Neural progenitor cell (in vitro differentiated cells): ENCODE measurements around the gene DOK4. TPM values are rescaled to one million over a fixed set of nuclear protein-coding genes. Genes with fewer than 3 reads are reported as not detected.
A peak's percentile ranks its signal among the peaks of the same experiment; 100 is the strongest.

Experiments used
- DNase-seq: peaks from one replicate; pipeline ENCODE4 v3.0.0-alpha.2; 2016; ENCODE audit warnings: low spot score
- H2AFZ ChIP-seq: fragments of 200-600 bp; sonication (generic); replicated peaks from 2 replicates; pipeline ENCODE4 v1.6.1; 2016; ENCODE audit warnings: antibody characterized with exemption
- H3F3A ChIP-seq: fragments of 200-600 bp; sonication (generic); 2 replicates; pipeline ENCODE4 v1.6.1; 2016; ENCODE audit warnings: antibody characterized with exemption, low read depth
- H3K27ac ChIP-seq: fragments of 200-600 bp; sonication (generic); 2 replicates; pipeline ENCODE4 v1.5.1; 2016; ENCODE audit warnings: mild to moderate bottlenecking
- H3K27me3 ChIP-seq: fragments of 200-600 bp; sonication (generic); 2 replicates; pipeline ENCODE4 v1.6.1; 2016; ENCODE audit warnings: mild to moderate bottlenecking, moderate library complexity
- H3K36me3 ChIP-seq: fragments of 200-600 bp; sonication (generic); 2 replicates; pipeline ENCODE4 v1.5.1; 2016
- H3K4me1 ChIP-seq: fragments of 200-600 bp; sonication (generic); 2 replicates; pipeline ENCODE4 v1.6.1; 2016; ENCODE audit warnings: mixed run types
- H3K4me2 ChIP-seq: fragments of 200-600 bp; sonication (generic); 2 replicates; pipeline ENCODE4 v1.6.1; 2016
- H3K4me3 ChIP-seq: fragments of 200-600 bp; sonication (generic); 2 replicates; pipeline ENCODE4 v1.5.1; 2016
- H3K79me2 ChIP-seq: fragments of 200-600 bp; sonication (generic); 2 replicates; pipeline ENCODE4 v1.6.1; 2016; ENCODE audit warnings: low read depth
- H3K9ac ChIP-seq: fragments of 200-600 bp; sonication (generic); 2 replicates; pipeline ENCODE4 v1.6.1; 2016
- H3K9me3 ChIP-seq: fragments of 200-600 bp; sonication (generic); 2 replicates; pipeline ENCODE4 v1.5.1; 2016; ENCODE audit warnings: low read depth
- H4K20me1 ChIP-seq: fragments of 200-600 bp; sonication (generic); 2 replicates; pipeline ENCODE4 v1.6.1; 2016; ENCODE audit warnings: low read depth
- H3K27ac Mint-ChIP-seq: 3 replicates; pipeline ENCODE4 v1.8.0; 2021; ENCODE audit warnings: mixed read lengths
- H3K27me3 Mint-ChIP-seq: 2 replicates; pipeline ENCODE4 v1.8.0; 2022; ENCODE audit warnings: low read depth, mild to moderate bottlenecking, inconsistent platforms, moderate library complexity, mixed read lengths; ENCODE audit not compliant: insufficient read depth
- H3K36me3 Mint-ChIP-seq: 3 replicates; pipeline ENCODE4 v1.8.0; 2021; ENCODE audit warnings: mixed read lengths
- H3K4me1 Mint-ChIP-seq: 3 replicates; pipeline ENCODE4 v1.8.0; 2021; ENCODE audit warnings: mixed read lengths
- H3K4me3 Mint-ChIP-seq: 3 replicates; pipeline ENCODE4 v1.8.0; 2021; ENCODE audit warnings: mild to moderate bottlenecking, moderate library complexity, mixed read lengths
- H3K9me3 Mint-ChIP-seq: 3 replicates; pipeline ENCODE4 v1.8.0; 2020; ENCODE audit warnings: mixed read lengths
- CTCF ChIP-seq: fragments of 200-600 bp; sonication (generic); IDR thresholded peaks from 2 replicates; pipeline ENCODE4 v1.5.1; 2017; ENCODE audit warnings: antibody characterized with exemption, mild to moderate bottlenecking
- EZH2 ChIP-seq: fragments of 200-600 bp; sonication (generic); IDR thresholded peaks from 2 replicates; pipeline ENCODE4 v1.6.1; 2017; ENCODE audit warnings: antibody characterized with exemption, mild to moderate bottlenecking, moderate library complexity
- EZH2phosphoT487 ChIP-seq: fragments of 200-600 bp; sonication (generic); IDR thresholded peaks from 2 replicates; pipeline ENCODE4 v1.6.1; 2017; ENCODE audit warnings: antibody characterized with exemption
- total RNA-seq: library from RNA; depleted of rRNA; stranded (reverse); fragments of >200 nt; gene quantifications from 2 replicates; pipeline ENCODE4 v1.2.3, GENCODE V29; 2015; ENCODE audit warnings: low replicate concordance

The DOK4 gene
- total RNA-seq, 1 donor from 2014 or later, result 10.5 TPM

- DNase-seq, result no peak
- TF ChIP-seq EZH2 (no peak), CTCF (no peak), EZH2phosphoT487 (no peak)
- Histone ChIP-seq H3F3A (peaks cover 8% of the 10 kb centered on the region), H4K20me1 (peaks cover 4% of the 10 kb centered on the region), H2AFZ (no peak overlapping the region), H3K4me3 (no peak overlapping the region), H3K79me2 (no peaks in the 10 kb centered on the region), H3K36me3 (no peaks in the 10 kb centered on the region), H3K9me3 (no peaks in the 10 kb centered on the region), H3K4me1 (peaks cover 7% of the 10 kb centered on the region), H3K27me3 (no peaks in the 10 kb centered on the region), H3K4me2 (no peak overlapping the region), H3K9ac (no peak overlapping the region), H3K27ac (no peak overlapping the region)
- Mint-ChIP-seq H3K9me3 (no peaks in the 10 kb centered on the region), H3K4me1 (peaks cover 18% of the 10 kb centered on the region), H3K36me3 (peaks cover 8% of the 10 kb centered on the region), H3K4me3 (no peak overlapping the region), H3K27me3 (no peaks in the 10 kb centered on the region), H3K27ac (no peak overlapping the region)
Measured at GRCh38 chr16:57423152-57423551, 63.1 kb downstream of the DOK4 start.

DNA sequence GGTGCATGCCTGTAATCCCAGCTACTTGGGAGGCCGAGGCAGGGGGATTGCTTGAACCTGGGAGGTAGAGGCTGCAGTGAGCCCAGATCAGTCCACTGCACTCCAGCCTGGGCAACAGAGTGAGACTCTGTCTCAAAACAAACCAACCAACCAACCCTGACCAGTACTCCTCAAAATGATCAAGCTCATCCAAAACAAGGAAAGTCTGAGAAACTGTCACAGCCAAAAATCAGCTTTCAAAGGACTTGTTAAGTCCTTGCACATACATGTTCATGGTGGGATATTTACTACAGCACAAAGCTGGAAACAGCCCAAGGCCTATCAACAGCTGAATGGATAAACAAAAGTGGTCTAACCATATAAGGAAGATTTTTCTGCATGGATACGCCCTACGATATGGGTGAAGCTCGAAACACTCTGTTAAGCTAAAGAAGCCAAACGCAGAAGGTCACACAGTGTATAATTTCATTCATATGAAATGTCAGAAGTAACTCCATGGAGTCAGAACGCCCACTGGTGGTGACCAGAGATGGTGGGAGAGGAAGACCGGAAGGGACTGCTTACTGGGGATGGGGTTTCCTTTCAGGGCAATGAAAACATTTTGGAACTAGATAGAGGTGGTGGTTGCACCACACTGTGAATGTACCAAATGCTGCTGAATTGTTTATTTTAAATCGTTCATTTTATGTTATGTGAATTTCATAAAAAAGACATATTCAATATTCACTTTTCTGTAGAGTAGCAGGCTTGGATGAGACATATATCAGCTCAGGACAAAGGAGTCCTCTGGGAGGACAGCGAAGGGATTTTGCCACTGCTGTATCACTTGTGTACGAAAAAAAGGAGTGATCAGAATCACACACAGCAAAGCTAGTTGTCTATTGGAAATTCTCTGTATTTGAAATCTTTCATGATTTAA is 64.0 kb downstream of the DOK4 start:
- peak overlapping the region; percentile 27 for H3K27ac Mint-ChIP-seq
- no peak overlapping the region for H3K27ac ChIP-seq
- no peak overlapping the region for H3K9ac ChIP-seq
- no peaks in the 10 kb centered on the region for H4K20me1 ChIP-seq
- H3K36me3 Mint-ChIP-seq, result peaks cover 1% of the 10 kb centered on the region
- H3K79me2 ChIP-seq, result no peaks in the 10 kb centered on the region
- no peak overlapping the region for H3K4me2 ChIP-seq
- peaks cover 7% of the 10 kb centered on the region for H3F3A ChIP-seq
- peak; percentile 58 for DNase-seq
- TF ChIP-seq CTCF (peak; percentile 65), EZH2phosphoT487 (no peak)
- H2AFZ ChIP-seq, result no peak overlapping the region
- H3K4me1 Mint-ChIP-seq, result peaks cover 23% of the 10 kb centered on the region
- peaks cover 2% of the 10 kb centered on the region for H3K9me3 Mint-ChIP-seq
- peaks cover 2% of the 10 kb centered on the region for H3K27me3 Mint-ChIP-seq
- H3K27me3 ChIP-seq, result no peaks in the 10 kb centered on the region
- H3K4me3 ChIP-seq, result no peak overlapping the region
- no peak overlapping the region for H3K4me3 Mint-ChIP-seq
- no peaks in the 10 kb centered on the region for H3K36me3 ChIP-seq
- no peaks in the 10 kb centered on the region for H3K4me1 ChIP-seq
- no peaks in the 10 kb centered on the region for H3K9me3 ChIP-seq

Other genes with a start within 250 kb of the DOK4 start
- gene ARL2BP, start 241.2 kb downstream of the DOK4 start, total RNA-seq, result 36.1 and 41.5 TPM in 2 replicates
- gene PLLP, start 201.8 kb downstream of the DOK4 start, total RNA-seq, result 0.86 and 1.6 TPM in 2 replicates
- gene CCL22, start 127.7 kb downstream of the DOK4 start, total RNA-seq, result not detected in 2 replicates
- gene CX3CL1, start 114.0 kb downstream of the DOK4 start, total RNA-seq, result 0.65 and 0.96 TPM in 2 replicates
- not detected in 2 replicates for gene CCL17, start 81.7 kb downstream of the DOK4 start, total RNA-seq
- 89.2 and 95.9 TPM in 2 replicates for gene CIAPIN1, start 39.1 kb downstream of the DOK4 start, total RNA-seq
- gene COQ9, start 39.0 kb downstream of the DOK4 start, total RNA-seq, result 20.2 and 20.3 TPM in 2 replicates
- 58.4 and 97.4 TPM in 2 replicates for gene POLR2C, start 23.8 kb downstream of the DOK4 start, total RNA-seq
- 3.9 and 12.8 TPM in 2 replicates for gene CCDC102A, start 50.1 kb upstream of the DOK4 start, total RNA-seq
- 2.2 and 3.1 TPM in 2 replicates for gene ADGRG5, start 56.1 kb upstream of the DOK4 start, total RNA-seq
- gene ADGRG1, start 142.1 kb upstream of the DOK4 start, total RNA-seq, result 8.0 and 17.5 TPM in 2 replicates
- not detected in 2 replicates for gene ADGRG3, start 181.8 kb upstream of the DOK4 start, total RNA-seq
- gene DRC7, start 208.3 kb upstream of the DOK4 start, total RNA-seq, result 0.41 and 0.84 TPM in 2 replicates
- gene KATNB1, start 249.3 kb upstream of the DOK4 start, total RNA-seq, result 33.5 and 48.2 TPM in 2 replicates